ENCODE results near the gene USP40.

Gene USP40

DNA sequence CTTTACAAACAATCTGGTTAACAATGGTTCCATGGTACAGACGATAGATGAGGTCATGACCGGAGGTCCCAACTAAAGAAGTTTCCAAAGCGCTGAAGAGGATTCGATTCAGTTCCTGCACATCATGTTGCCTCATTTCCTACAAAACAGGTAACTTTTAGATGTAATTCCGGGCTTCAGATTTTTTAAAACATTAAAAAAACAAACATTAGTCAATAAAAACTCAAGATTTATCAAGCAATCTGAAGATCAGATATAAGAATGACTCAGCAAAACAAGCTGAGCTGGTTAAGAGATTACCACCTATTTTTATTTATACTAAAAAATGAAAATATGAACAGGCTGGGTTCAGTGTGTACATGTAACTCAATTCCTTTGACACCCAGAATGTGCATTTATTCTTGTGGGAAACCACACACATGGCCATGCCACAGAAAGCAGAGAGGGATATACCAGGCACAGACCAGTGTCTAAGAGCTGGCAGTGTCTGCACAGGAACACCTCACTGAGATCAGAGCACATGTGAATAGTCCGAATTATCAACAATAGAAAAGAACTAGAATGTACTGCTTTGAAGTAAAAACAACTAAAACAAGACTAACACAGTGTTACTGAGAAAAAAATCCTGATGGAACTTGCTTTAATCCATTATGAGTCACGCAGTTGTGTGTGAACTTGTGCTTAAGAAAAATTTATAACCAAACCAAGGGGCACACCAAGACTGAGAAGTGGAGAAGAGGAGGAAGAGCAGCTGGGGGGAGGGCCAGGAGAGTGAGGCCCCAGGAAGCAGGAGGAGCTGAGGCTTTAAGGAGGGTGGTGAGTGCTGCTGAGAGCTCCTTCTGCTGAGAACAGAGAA is 9.5 kb downstream of the USP40 start:
- no peak for DNase-seq

DNA sequence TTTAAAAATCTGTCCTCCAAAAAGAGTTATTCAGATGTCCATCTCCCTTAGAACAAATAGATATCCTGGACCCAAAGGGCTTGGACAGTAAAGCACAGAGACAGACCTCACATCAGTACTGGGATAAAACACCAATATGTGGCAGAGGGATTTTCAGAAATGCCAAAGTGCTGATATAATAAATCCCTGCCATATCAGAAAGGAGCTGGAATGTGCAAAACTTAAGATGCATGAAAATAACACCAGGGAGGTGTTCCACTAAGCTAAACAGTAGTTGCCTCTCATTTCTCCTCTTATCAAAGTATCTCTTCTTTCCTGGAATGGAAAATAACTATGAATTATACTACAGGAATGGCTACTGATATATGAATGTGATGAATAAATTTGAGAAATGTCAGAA is 13.2 kb downstream of the USP40 start:
- DNase-seq: no peak

DNA sequence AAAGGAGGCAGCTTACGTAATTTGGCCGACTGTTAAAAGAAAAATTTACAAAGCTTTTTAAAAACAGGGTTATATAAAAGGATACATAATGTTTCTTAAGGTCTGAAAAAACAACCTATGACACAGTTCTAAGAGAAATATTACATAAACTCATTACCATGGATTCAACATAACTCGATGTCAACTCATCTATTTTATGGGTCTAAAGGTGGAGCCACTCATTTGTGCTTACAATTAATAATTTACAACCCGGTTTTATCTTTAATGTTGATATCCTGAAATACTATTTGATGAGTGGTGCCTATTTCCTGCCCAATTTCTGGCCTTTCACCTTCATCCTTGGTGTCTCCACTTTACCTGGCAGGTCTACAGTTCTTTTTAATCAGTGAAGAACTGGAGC is 15.1 kb downstream of the USP40 start:
- DNase-seq: no peak

DNA sequence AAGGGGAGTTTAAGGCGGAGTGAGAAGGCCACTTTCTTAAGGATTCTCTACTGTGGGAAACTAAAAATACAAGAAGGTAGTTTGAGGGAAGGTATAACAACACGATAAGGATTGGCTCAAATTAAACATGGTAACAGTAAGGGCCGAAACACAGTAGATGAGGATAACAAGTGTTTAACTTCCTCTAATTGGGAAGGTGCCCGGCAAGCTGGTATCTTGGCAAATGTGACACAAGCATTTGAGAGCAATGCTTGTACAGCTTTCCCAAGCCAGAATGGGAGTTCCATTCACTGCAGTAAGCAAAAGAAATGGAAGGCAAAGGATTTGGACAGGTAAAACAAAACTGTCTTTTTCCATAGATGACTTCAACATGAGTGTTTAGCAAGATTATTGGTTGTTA is 19.8 kb downstream of the USP40 start:
- no peak for DNase-seq

DNA sequence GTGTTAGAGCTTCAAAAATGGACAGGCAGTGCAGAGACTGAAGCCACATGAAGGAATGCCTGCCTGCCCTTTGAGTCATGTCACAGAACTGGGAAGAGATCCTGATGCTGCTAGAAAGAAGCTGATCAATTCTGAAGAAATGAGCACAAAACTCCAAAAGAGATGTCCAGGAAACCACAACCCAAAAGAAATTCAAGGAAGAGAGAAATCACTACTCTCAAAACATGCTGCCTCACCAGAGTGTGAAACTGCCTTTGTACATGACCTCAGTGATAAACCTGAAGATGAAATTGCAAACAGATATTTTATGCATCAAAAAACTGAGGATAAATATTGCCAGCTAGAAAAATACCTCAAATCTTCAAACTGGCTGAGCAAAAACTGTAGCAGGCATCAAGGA is 20.5 kb downstream of the USP40 start:
- DNase-seq: no peak

DNA sequence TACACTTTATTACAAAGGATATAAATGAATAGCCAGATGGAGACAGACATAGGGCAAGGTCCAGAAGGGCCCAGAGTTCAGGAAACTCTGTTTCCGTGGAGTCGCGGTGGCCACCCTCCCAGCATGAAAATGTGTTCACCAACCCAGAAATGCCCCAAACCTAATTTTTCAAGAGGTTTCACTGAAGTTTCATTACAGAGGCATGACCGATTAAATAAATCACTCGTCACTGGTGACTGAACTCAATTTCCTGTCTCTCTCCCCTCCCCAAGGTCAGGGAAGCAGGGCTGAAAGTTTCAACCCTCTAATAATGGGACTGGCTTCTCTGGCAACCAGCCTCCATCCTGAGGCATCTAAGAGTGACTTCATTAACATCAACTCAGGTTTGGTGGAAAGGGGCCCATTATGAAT is 22.4 kb downstream of the USP40 start:
- DNase-seq: no peak

DNA sequence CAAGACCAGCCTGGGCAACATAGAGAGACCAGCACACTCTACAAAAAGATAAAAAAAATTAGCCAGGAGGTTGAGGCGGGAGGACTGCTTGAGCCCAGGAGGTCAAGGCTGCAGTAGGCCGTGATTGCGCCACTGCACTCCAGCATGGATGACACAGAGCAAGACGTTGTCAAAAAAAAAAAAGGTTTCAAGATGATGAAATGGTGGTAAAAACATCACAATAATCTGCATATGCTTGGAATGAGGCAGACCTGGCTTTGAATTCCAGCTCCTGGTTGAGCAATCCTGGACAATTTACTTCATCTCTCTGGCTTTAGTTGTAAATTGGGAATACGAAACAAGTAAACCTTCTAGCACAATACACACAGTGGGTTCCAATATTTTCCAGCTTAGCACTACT is 24.1 kb downstream of the USP40 start:
- DNase-seq: no peak

DNA sequence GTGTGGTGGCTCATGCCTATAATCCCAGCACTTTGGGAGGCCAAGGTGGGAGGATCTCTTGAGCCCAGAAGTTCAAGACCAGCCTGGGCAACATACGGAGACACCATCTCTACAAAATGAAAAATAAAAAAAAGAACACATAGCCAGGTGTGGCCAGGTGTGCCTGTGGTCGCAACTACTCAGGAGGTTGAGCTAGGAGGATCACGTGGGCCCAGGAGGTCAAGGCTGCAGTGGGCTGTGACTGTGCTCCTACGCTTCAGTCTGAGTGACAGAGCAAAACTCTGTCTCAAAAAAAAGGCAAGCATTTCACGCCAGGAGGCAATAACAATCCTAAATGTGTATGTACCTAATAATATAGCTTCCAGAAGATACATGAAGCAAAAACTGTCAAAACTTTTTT is 27.8 kb downstream of the USP40 start:
- DNase-seq: no peak

DNA sequence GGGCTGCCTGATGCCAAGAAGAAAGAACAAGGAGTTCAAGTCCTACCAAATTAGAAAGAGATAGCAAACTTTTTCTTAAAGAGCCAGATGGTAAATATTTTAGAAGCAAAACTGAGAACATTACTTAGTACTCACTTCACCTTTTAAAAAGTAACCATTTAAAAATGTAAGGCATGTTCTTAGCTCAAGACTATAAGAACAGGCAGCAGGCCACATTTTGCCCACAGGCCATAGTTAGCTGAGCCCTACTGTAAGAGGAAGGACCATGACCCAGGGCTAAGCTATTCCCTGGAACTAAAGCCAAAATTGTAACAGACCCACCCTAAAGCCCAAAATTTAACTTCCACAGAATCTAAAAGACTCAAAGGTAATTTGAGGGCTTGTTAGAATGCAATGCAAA is 31.3 kb downstream of the USP40 start:
- no peak for DNase-seq

DNA sequence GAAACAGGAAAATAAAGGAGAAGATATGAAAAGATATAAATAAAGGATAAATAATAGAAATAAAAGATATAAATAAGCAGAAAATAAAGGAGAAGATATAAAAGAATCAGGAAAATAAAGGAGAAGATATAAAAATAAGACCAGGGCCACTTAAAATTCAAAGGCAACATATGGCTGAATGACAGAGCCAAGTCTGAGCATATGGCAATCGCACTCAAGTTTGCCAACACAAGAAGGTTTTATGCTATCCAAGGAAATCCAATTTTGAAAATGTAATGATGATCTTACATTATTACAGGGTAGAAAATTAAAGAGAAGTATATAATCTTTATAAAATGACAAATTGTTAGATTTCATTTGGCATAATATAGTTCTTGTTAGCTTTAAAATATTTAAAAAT is 33.6 kb downstream of the USP40 start:
- no peak for DNase-seq

DNA sequence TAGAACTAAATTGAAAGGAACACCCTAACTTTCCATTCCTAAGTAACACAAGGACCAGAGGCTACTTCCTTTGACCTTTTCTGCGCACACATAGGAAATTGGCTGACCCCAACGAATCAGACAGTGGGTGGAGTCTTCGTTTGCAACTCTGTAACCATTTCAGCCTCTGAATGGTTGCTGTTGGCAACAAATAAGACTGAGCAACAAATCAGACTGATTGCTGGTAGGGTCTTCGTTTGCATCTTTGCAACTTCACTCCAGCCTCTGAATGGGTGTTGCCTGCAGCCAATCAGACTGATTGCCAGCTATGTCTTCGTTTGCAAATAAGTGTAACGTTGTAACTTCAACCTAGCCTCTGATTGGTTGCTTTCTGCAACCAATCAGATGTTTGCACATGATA is 34.6 kb downstream of the USP40 start:
- no peak for DNase-seq

DNA sequence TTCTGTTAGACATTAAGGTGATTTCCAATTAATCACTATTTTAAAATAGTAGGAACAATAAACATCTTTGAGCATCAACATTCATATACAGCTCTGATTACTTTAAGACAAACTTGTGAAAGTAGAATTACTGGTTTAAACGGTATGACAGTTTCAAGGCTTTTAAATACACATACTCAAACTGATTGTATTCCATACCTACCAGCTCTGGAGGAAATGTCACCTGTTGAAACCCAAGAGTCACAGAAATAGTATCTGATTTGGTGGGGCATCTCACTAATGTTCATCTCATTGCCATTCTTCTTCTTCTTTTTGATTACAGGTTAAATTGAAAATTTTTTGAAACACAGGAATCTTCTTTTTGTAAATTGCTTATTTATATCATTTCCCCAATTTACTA is 36.2 kb downstream of the USP40 start:
- DNase-seq: no peak

DNA sequence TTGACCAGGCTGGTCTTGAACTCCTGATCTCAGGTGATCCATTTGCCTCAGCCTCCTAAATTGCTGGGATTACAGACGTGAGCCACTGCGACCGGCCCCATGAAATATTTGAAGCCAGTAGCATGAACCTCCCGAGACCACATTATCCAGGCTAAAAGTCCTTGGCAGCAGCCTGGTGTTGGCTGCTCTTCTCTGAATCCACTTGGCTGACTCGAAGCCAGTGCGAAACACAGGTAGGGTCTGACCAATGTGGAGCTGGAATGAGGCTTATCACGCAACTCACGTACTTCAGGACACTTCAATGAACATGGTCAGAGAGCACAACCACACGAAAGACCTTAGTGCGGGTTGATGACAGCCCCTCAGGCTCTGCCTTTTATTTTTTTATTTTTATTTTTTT is 38.4 kb downstream of the USP40 start:
- no peak for DNase-seq

DNA sequence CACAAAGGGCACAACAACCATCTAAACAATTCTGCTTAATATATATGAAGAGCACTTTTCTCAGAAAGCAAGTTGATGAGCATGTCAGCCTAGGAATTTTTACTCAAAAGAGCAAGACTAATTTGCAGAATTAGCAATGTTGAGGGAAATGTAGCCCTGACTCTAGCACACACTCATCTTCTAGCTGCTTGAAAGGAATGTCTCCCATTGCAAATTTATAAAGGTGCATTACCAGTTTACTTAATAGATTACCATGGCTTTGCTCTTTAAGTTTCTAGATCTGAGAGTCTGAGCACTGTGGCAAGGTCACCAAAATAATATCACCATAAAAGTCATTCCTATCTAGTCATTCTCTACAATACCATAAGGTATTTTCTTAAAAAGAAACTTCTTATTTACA is 40.8 kb downstream of the USP40 start:
- DNase-seq: no peak

DNA sequence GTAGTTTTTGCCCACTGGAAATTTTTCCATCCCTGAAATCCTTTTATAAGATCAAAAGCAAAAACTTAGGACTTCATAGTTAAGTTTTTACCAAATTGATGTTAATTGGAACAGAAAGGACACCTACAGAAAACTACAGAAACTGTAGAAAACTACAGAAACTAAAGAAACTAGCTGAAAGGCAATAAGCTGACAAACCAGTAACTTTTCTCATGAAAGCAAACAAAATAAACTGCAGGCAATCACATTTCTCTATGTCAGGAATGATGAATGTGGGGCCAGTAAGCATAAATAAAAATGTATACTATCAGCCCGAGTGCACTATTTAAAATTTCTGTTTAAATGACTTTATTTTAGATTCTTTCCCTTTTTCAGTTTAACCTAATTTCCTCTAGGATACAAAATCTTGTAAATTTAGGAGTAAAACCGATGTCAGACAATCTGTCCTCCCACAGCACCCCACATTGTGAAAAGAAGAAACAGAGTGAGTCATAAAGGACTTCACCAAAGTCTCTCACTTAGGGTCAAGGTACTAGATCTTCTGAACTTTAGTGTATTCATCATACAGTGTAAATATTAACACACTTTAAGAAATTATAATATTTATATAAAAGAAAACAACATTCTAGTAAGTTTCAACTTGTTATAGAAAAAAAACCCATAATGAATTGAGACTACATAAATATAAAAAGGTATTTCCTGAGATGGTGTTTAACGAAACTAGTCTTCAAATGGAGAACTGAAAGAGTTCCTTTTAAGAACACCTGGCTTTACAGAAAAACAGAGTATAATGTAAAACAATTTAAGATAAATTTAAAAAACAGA is 46.6 kb downstream of the USP40 start:
- DNase-seq: no peak

DNA sequence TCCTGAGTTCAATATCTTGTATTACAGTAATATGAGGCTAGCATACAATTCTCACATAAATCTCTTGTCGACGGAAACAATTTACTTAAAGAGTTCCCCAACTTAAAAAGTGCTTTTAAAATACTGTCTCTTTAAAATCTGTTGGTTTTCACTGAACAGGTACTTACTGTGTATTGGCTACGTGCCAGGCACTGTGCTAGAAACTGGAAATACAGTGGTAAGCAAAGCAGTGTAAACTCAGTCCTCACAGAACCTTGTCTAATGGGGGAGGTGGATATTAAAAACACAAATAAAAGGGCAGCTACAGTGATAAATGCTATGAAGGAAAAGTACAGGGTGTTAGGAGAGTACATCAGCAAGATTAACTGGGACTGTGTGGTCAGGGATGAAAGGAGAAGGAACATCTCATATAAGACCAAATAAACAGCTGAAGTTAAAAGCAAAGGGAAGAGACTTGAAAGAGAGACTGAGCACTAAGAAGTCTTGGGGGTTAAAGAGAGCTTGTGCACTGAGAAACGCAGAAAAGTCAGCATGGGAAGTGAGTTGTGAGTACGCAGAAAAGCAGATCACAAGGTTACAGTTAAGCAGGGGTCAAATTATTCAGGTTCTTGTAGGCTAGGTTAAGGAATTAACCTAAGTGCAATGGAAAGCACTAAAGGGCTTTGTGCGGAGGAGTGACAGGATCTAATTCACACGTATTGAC is 52.5 kb downstream of the USP40 start:
- DNase-seq: no peak

DNA sequence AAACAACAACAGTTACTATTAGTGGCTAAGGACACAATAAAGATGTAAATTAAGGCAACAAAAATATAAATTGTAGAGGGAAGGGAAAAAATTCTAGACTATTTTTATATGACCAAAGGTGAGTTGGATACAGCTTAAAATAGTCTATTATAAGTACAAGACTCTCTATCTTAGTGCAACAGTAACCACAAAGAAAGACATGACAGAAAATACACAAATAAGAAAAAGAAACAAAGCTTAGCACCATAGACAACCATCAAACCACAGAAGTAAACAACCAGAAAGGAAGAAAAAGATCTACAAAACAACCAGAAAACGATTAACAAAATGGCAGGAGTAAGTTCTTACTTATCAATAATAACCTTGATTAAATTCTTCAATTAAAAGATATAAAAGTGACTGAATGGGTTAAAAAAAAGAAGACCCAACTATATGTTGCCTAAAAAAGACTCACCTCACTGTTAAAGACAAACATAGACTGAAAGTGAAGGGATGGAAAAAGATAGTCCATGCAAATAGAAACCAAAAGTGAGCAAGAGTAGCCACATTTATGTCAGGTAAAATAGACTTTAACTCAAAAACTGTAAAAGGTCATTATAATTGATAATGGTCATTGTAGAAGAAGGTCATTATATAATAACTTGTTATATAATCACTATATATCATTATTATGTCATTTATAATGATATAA is 62.5 kb downstream of the USP40 start:
- no peak for DNase-seq

DNA sequence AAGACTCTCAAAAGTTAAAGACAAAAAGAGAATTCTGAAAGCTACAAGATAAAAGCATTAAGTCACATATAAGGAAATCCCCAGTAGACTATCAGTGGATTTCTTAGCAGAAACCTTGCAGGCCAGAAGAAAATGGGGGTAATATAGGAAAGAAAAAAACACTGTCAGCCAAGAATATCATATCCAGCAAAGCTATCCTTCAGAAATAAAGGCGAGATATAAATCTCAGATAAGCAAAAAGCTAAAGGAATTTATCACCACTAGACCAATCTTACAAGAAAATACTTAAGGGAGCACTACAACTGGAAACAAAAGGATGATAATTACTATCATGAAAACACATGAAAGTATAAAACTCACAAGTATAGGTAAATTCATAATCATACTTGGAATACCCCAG is 63.1 kb downstream of the USP40 start:
- no peak for DNase-seq

DNA sequence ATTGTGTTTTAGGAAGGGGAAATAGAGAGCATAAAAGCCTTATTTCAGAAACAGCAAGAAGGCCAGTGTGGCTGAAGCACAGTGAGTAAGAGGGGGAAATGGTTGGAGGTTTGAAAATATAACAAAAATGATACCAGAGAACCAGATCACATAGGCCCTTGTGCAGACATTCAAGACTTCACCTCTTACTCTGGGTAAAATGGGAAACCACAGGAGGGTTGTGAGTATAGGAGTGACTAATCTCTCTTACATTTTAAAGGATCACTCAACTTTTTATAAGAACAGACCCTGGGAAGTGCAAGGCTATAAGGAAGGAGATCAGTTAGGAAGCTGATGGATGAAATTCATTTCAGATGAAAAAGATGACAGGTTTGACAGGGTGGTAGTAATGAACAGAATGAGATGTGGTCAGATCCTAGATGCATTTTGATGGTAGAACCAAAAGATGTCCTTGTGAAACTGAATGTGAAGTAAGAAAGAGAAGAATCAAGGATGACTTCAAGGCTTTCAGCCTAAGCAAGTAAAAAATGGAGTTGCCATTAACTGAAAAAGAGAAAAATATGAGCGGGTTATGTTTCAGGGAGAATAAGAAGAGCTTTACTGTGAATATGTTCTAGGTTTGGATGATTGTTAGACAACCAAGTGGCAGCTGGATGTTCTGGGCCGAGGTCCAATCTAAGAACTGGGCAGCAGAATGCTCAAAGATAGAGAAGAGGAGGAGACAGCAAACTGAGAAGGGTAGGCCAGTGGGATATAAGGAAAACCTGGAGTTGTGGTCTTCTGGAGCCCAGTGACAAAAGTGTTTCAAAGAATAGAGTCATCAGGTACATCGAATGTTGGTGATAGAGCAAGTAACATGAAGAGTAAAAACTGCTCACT is 65.1 kb downstream of the USP40 start:
- DNase-seq: no peak

DNA sequence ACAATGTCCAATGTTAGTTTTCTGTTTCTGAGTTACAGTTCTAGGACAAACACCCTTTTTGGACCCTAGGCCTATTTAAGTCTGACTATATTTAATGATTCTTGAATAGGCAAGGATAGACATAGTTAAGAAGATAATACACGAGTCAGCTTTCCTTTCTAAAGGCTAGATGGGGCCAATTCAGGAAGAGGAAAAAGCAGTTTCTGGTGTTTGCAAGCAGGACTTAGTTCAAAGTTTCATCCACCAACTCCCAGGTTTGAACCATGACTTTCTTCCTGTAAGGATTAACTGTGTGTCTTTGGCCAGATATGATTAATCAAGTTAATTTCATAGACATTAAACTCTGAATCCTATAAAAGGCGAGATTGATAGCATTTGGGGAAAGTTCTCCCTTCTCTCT is 66.7 kb downstream of the USP40 start:
- no peak for DNase-seq

DNA sequence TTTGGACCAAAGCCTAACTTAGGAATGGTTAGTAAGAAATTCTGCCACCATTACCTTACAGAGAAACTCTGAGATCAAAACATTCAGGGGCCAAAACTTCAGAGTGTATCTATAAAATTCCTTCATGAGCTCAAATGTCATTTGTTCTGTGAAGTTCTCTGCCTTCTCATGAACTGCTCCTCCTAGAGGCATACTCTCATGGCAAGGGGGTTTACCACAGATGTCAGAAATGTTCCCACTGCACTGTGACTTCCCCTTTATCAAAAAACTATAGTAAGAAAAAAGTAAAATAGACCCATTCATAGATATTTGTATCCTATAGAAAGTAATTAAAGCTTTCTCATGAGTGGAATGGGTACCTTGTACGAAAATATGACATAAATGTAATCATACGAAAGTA is 68.5 kb downstream of the USP40 start:
- no peak for DNase-seq

DNA sequence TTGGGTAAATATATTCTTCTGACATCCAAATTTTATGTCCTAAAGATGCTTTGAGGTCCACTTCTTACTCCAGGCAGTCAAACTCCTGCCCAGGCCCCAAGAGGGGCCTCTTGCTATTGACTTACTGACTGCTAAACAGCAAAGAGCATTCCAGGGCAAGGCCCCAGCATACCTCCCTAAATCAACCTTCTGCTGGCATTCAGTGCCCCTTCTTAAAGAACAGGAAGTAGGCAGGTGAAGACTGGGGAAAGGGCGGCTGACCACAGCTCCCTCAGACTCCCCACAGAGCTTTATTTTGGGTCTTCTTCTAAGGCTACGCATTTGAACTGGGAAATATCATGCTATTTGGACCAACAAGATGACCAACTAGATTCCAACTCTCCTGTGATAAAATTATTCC is 68.9 kb downstream of the USP40 start:
- no peak for DNase-seq
